Stimulated activated memory B cell treated with anti-CD40 and anti-IgM and Interleukin-4, amounts not matched to agents 10 μg/mL and 1 μg/mL and 100 μg/mL, for 72 hours (primary cell): Measurements from ENCODE around the gene FHOD3.
"Not testable (repeated sequence)": the region's sequence is repeated elsewhere in the genome, so short reads cannot be mapped to it uniquely, and the experiment has no call there.

ENCODE experiments used
- ATAC-seq: fragments of 150-1000 bp; cut with Tn5 transposase; 2 replicates; pipeline ENCODE4 v1.10.0; 2021
- H3K27ac Mint-ChIP-seq: one replicate; pipeline ENCODE4 v1.8.0; 2022; ENCODE audit warnings: mild to moderate bottlenecking, mixed read lengths
- H3K27me3 Mint-ChIP-seq: one replicate; pipeline ENCODE4 v1.8.0; 2022; ENCODE audit warnings: mixed read lengths
- H3K36me3 Mint-ChIP-seq: one replicate; pipeline ENCODE4 v1.8.0; 2022; ENCODE audit warnings: mixed read lengths
- H3K4me1 Mint-ChIP-seq: one replicate; pipeline ENCODE4 v1.8.0; 2022; ENCODE audit warnings: mixed read lengths
- H3K4me3 Mint-ChIP-seq: one replicate; pipeline ENCODE4 v1.8.0; 2022; ENCODE audit warnings: mild to moderate bottlenecking, moderate library complexity, mixed read lengths
- H3K9me3 Mint-ChIP-seq: one replicate; pipeline ENCODE4 v1.8.0; 2022; ENCODE audit warnings: mixed read lengths

FHOD3 gene

DNA sequence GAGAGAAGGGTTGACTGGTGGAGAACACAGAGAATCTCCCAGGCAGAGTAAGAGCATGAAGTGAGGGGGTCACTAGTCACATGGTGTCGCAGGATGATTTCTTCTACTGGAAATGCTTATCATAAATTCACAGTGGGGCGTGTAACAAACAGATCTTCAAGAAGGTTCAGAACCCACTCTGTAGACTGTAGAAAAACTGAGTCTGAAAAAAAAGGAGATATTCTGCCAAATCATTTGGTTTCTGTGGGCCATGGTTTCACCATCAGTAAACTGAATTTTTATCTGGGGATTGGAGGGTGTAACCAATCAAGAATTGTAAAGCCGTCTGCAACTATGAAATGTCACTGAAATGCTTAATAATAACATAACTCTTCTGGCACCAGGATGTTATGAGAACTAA is 516.3 kb downstream of the FHOD3 start:
- H3K4me1 Mint-ChIP-seq, result no peaks in the 10 kb centered on the region
- H3K4me3 Mint-ChIP-seq, result no peak overlapping the region
- no peaks in the 10 kb centered on the region for H3K9me3 Mint-ChIP-seq
- H3K27ac Mint-ChIP-seq, result peak overlapping the region; percentile 3
- peaks cover 19% of the 10 kb centered on the region for H3K36me3 Mint-ChIP-seq
- no peak for ATAC-seq
- H3K27me3 Mint-ChIP-seq, result no peaks in the 10 kb centered on the region

DNA sequence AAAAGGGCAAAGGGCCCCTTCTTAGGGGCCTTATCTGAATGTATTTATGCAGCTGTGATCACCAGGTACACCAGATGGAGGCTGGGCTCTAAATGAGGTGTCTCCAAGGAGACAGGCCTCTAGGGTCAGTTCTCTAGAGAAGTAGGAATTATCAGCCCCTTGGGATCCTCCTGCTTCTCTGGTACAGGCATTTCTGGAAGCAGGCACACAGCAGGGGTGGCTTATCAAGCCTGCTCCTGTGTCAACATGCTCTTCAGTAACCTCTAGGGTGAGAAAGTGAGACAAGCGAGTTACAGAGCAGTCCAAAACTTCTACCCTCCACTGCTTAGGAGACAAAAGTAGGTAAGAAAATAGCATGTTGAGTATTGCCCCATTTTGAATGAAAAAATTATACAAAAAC is 517.5 kb downstream of the FHOD3 start:
- H3K27ac Mint-ChIP-seq, result no peak overlapping the region
- peaks cover 19% of the 10 kb centered on the region for H3K36me3 Mint-ChIP-seq
- H3K27me3 Mint-ChIP-seq, result no peaks in the 10 kb centered on the region
- no peaks in the 10 kb centered on the region for H3K9me3 Mint-ChIP-seq
- ATAC-seq, result no peak
- no peaks in the 10 kb centered on the region for H3K4me1 Mint-ChIP-seq
- H3K4me3 Mint-ChIP-seq, result no peak overlapping the region

DNA sequence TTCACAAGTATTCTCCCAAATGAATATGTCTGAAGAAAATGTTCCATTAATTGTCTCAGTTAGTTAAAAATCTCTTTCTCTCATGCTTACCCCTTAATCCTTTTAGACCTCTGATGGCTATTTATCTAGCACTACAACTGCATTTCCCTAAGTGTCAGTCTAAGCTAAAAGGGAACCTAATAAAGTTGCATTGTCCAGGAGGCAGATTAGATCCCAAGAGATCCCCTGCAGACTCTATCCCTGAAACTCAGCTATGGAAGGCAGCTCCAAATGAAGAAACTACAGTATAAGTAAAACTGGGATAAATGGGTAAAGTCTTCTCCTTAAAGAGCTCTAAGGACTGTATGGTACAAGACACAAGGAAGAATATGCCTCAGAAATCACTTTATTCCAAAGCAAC is 518.6 kb downstream of the FHOD3 start:
- H3K27ac Mint-ChIP-seq, H3K27me3 Mint-ChIP-seq, H3K4me1 Mint-ChIP-seq, ATAC-seq, H3K9me3 Mint-ChIP-seq, H3K4me3 Mint-ChIP-seq: not testable (repeated sequence)
- H3K36me3 Mint-ChIP-seq, result peaks cover 19% of the 10 kb centered on the region

DNA sequence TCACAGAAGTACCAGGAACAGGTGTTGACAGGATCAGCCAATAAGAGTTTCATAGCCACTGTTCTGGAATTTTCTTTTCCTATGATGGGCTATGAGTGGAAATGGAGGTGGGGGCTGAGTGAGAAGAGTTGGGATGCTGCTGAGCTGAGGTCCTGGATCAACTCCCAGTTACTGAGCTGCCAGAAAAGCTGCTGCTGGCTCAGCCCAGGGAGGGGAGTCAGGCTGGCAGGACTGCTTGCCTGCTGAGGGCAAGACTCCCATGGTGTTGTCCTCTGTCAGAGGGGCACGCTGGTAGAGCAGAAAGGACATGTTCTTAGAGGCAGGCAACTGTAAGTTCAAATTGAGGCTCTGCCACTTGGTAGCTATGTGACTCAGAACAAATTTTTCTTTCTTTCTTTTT is 519.5 kb downstream of the FHOD3 start:
- no peaks in the 10 kb centered on the region for H3K4me1 Mint-ChIP-seq
- peaks cover 19% of the 10 kb centered on the region for H3K36me3 Mint-ChIP-seq
- H3K27ac Mint-ChIP-seq, result no peak overlapping the region
- H3K27me3 Mint-ChIP-seq, result no peaks in the 10 kb centered on the region
- ATAC-seq, result no peak
- H3K9me3 Mint-ChIP-seq, result no peaks in the 10 kb centered on the region
- no peak overlapping the region for H3K4me3 Mint-ChIP-seq

DNA sequence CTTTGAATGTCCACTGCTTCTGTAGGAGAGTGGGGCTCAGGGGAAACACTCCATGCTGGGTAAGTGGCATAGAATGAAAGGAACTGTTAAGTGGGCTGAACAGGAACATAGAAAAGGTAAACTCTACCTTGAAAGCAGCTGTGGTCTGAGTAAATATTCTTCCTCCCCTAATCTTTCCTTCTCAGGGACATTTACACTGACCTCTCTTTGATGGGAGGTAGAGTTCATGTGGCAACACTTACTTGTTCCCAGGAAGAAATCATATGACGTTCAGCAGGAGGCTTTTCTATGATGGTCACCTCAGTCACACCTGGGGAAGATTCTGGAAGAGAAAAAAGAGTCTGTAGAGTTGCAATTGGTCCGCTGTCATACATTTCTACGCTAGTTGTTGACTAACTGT is 521.1 kb downstream of the FHOD3 start:
- no peak overlapping the region for H3K4me3 Mint-ChIP-seq
- no peaks in the 10 kb centered on the region for H3K4me1 Mint-ChIP-seq
- no peak overlapping the region for H3K27ac Mint-ChIP-seq
- H3K36me3 Mint-ChIP-seq, result peaks cover 12% of the 10 kb centered on the region
- no peaks in the 10 kb centered on the region for H3K27me3 Mint-ChIP-seq
- ATAC-seq, result no peak
- no peaks in the 10 kb centered on the region for H3K9me3 Mint-ChIP-seq

DNA sequence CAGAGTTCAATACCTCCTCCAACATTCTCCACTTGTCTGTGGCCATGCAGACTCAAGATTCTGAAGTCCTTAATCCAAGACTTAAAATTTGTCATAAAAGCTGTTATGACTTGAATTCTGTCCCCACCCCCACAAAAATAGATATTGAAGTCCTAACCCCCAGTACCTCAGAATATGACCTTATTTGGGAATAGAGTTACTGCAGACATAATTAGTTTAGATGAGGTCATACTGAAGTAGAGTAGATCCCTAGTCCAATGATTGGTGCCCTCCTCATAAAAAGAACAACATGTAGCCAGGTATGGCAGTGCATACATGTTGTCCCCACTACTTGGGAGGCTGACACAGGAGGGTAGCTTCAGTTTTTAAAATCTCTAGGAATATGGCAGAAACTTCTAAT is 522.1 kb downstream of the FHOD3 start:
- H3K4me1 Mint-ChIP-seq, result no peaks in the 10 kb centered on the region
- H3K27ac Mint-ChIP-seq, result no peak overlapping the region
- H3K9me3 Mint-ChIP-seq, result no peaks in the 10 kb centered on the region
- no peak for ATAC-seq
- no peak overlapping the region for H3K4me3 Mint-ChIP-seq
- H3K36me3 Mint-ChIP-seq, result peaks cover 12% of the 10 kb centered on the region
- H3K27me3 Mint-ChIP-seq, result no peaks in the 10 kb centered on the region

DNA sequence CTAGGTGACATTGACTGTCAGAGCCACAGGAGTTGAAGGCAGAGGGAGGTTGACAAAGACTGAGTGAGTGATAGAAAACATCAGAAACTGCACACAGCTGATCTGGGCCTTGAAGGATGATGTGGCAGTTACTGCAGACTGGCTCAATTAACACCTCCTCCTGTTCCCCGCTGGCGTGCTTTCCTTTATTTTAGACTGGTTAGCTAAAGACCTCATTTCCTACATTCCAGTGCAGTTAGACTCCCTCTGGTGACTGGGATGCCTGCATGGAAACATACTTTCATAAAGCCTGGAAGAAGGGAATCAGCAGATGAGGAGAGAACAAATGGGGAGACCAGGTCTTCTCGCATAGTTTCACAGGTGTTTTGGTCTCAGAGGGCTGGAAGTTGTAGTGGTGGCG is 524.2 kb downstream of the FHOD3 start:
- Mint-ChIP-seq H3K9me3 (no peaks in the 10 kb centered on the region), H3K4me1 (no peaks in the 10 kb centered on the region), H3K27ac (no peak overlapping the region), H3K4me3 (no peak overlapping the region), H3K36me3 (peaks cover 11% of the 10 kb centered on the region), H3K27me3 (no peaks in the 10 kb centered on the region)
- no peak for ATAC-seq

DNA sequence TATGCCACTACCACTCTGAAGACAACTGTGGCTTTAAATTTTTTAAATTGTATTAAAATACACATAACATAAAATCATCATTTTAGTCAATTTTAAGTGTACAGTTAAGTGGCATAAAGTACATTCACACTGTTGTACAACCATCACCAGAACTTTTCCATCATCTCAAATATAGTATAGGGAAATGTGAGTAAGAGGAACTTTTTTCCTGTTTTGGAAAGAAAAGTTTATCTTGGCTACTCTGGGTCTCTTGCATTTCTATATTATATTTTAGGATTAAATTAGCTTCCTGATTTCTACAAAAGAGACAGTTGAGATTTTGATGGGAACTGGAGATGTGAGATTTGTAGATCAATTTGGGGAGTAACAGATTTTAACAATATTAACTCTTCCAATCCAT is 528.0 kb downstream of the FHOD3 start:
- Mint-ChIP-seq H3K36me3 (no peaks in the 10 kb centered on the region), H3K27me3 (no peaks in the 10 kb centered on the region), H3K27ac (no peak overlapping the region), H3K4me3 (no peak overlapping the region), H3K9me3 (no peaks in the 10 kb centered on the region), H3K4me1 (peaks cover 26% of the 10 kb centered on the region)
- no peak for ATAC-seq

DNA sequence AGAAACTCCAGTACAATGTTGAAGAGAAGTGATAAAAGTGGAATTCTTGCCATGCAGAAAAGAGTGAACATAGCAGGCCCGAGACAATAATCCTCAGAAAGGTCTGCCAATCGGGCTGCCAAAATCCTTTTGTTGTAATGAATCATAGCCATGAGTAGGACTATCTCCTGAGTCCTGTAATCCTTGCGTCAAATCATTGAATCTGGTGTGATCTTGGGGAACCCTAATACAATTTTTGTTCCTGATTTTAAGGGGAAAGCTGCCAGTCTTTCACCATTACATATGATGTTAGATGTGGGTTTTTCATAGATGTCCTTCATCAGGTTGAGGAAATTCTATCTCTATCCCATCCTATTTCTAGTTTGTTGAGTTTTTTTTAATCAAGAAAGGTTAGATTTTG is 529.0 kb downstream of the FHOD3 start:
- no peak for ATAC-seq
- Mint-ChIP-seq H3K4me1 (peaks cover 31% of the 10 kb centered on the region), H3K4me3 (no peak overlapping the region), H3K9me3 (no peaks in the 10 kb centered on the region), H3K27ac (no peak overlapping the region), H3K27me3 (no peaks in the 10 kb centered on the region), H3K36me3 (no peaks in the 10 kb centered on the region)

DNA sequence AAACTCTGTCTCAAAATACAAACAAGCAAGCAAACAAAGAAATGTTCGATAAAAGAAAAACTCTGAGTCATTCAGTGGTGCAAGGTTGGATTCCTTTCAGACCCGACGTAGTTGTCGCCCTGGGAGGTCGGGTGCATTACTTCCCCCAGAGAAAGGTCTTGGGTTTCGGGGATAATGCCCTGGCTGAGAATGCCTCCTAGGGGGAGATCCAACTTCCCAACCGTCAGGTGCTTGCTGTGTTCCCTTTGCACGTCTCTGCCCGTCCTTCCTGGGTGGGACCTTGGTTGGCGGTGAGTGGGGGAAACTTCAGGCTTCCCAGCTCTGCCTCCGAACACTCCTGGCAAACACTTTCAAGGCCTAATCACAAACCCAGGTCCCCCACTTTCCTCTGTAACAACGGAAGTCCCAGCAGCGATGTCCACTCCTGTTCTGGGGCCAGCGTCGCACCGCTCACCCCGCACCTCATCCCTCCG is 530.7 kb downstream of the FHOD3 start:
- Mint-ChIP-seq H3K4me3 (peak overlapping the region; percentile 91), H3K27me3 (no peaks in the 10 kb centered on the region), H3K9me3 (no peaks in the 10 kb centered on the region), H3K36me3 (no peaks in the 10 kb centered on the region), H3K27ac (peak overlapping the region; percentile 86), H3K4me1 (peaks cover 36% of the 10 kb centered on the region)
- ATAC-seq, result no peak

DNA sequence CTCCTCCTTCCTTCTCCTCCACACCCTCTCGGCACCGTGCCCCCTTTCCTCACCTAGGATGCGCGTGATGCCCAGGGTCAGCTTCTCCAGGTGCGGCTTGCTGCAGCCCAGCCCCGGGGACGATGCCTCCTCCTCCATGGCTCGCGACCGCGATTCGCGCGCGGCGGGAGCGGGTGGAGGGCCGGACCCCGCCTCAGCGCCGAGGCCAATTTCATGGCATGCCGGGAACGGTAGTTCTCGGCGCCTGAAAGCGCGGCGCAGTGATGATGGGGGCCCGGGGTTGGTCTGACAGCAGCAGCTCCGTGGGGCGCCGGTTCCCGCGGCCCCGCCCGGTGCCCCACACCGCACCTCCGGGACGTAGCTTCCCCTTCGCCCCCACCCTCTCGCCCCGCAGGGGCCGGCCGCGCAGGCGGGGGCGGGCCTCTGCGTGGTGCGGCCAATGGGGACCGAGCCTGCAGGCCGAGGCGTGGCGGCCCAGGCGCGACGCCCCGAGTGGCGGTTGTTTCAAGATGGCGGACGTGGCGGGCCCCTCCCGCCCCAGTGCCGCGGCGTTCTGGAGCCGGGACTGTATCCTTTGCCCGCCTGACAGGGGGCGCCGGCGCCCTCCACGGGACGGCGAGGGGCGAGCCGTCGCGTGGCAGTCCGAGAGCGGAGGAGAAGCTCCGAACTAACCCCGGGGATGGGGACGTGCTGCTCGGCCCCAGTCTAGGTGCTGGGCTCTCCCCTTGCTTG is 531.3 kb downstream of the FHOD3 start, which contains the start of the genes KIAA1328 and TPGS2:
KIAA1328 (plus strand) TSS at position 498 of the 732 bp plus-strand sequence; CDS start at position 510, 12 bp downstream.
TPGS2 (minus strand) TSS at position 373 of the 732 bp plus-strand sequence; CDS start at position 138, 235 bp downstream.
- H3K4me3 Mint-ChIP-seq, result peak within 1 kb of the TSS; percentile 91
- H3K4me1 Mint-ChIP-seq, result peaks cover 39% of the 10 kb centered on the region
- H3K9me3 Mint-ChIP-seq, result no peaks in the 10 kb centered on the region
- H3K27ac Mint-ChIP-seq, result peak within 1 kb of the TSS; percentile 86
- ATAC-seq, result peak; percentile 94
- H3K27me3 Mint-ChIP-seq, result no peaks in the 10 kb centered on the region
- H3K36me3 Mint-ChIP-seq, result no peaks in the 10 kb centered on the region
